HepG2 (cell line): ENCODE measurements around the gene EPB41L2. TPM values are rescaled to one million over a fixed set of nuclear protein-coding genes. Genes with fewer than 3 reads are reported as not detected.

Experiments used
- MEIS1 ChIP-seq: sonication (generic); formaldehyde crosslinking; IDR thresholded peaks from 2 replicates; pipeline ENCODE4 v1.9.0; 2021; ENCODE audit warnings: mild to moderate bottlenecking, missing genetic modification reagents, moderate library complexity, borderline replicate concordance
- PAWR ChIP-seq: sonication (generic); formaldehyde crosslinking; IDR thresholded peaks from 2 replicates; pipeline ENCODE4 v1.4.0; 2020; ENCODE audit warnings: missing genetic modification reagents, mild to moderate bottlenecking, borderline replicate concordance
- POLR2A ChIP-seq, 2 experiments: IDR thresholded peaks; 2 replicates each; pipeline ENCODE4 v1.6.1; 2011; ENCODE audit warnings: low read depth in 2 of 2, low read length in 2 of 2, mild to moderate bottlenecking in 1 of 2, moderate library complexity in 1 of 2; ENCODE audit not compliant: insufficient read depth in 1 of 2
- RERE ChIP-seq: IDR thresholded peaks from 2 replicates; pipeline ENCODE4 v1.6.1; 2016; ENCODE audit warnings: low read depth, missing genetic modification reagents, missing compliant biosample characterization
- TCF12 ChIP-seq, 2 experiments: fragments of 450-650 bp in 1 of 2; sonication (generic) in 1 of 2; formaldehyde crosslinking in 1 of 2; IDR thresholded peaks; 2 replicates each; pipeline versions ENCODE4 v1.6.1 to v1.8.0; 2017 to 2022; ENCODE audit warnings: antibody characterized with exemption in 1 of 2, mild to moderate bottlenecking in 1 of 2, missing genetic modification reagents in 1 of 2, moderate library complexity in 1 of 2
- ZBTB37 ChIP-seq: sonication (generic); formaldehyde crosslinking; IDR thresholded peaks from 2 replicates; pipeline ENCODE4 v1.4.0; 2020; ENCODE audit warnings: mild to moderate bottlenecking, missing genetic modification reagents
- ZHX2 ChIP-seq, 2 experiments: sonication (generic) in 1 of 2; formaldehyde crosslinking in 1 of 2; IDR thresholded peaks; 2 replicates each; pipeline versions ENCODE4 v1.6.1 to v1.9.0; 2014 to 2022; ENCODE audit warnings: antibody characterized with exemption in 1 of 2, borderline replicate concordance in 1 of 2, inconsistent platforms in 1 of 2, low read depth in 1 of 2, missing genetic modification reagents in 1 of 2
- ZKSCAN8 ChIP-seq: IDR thresholded peaks from 2 replicates; pipeline ENCODE4 v1.6.1; 2016; ENCODE audit warnings: borderline replicate concordance, missing genetic modification reagents, missing compliant biosample characterization
- ZNF124 ChIP-seq: sonication (generic); formaldehyde crosslinking; IDR thresholded peaks from 2 replicates; pipeline ENCODE4 v1.4.0; 2020; ENCODE audit warnings: missing genetic modification reagents
- ZNF724P ChIP-seq: sonication (generic); formaldehyde crosslinking; IDR thresholded peaks from 2 replicates; pipeline ENCODE4 v1.8.0; 2022; ENCODE audit warnings: missing genetic modification reagents, borderline replicate concordance
- polyA plus RNA-seq, 8 experiments: library from polyadenylated mRNA; depleted of rRNA in 3 of 8; stranded (reverse) in 7 of 8; unstranded in 1 of 8; fragments of >200 nt; fragmentation: Illumina TruSeq in 4 of 8; extraction: Trizol in 4 of 8; gene quantifications; 2 replicates each; pipeline versions ENCODE4 v1.2.1 to v1.2.3, GENCODE V29; 2011 to 2016; ENCODE audit warnings: low read depth in 4 of 8, missing spikeins in 1 of 8, mixed read lengths in 1 of 8; ENCODE audit not compliant: insufficient read depth in 1 of 8
- total RNA-seq, 5 experiments: library from RNA; depleted of rRNA; stranded (reverse); fragments of >200 nt; fragmentation: Illumina TruSeq; extraction: Trizol; gene quantifications; 2 replicates each; pipeline ENCODE4 v1.2.3, GENCODE V29; 2016; ENCODE audit warnings: low read depth in 1 of 5
- TF ChIP-seq, protein P1 (sequence below): sonication (generic); formaldehyde crosslinking; IDR thresholded peaks from 2 replicates; pipeline ENCODE4 v1.4.0; 2020; ENCODE audit warnings: missing genetic modification reagents
- TF ChIP-seq, protein P2 (sequence below): IDR thresholded peaks from 2 replicates; pipeline ENCODE4 v1.6.1; 2016

EPB41L2 gene
- total and polyA plus RNA-seq, 2 of the 13 experiments (the other 11 are each of a cell fraction or from before 2014, with no cell fraction given), result 41.7 to 56.4 TPM

- TF ChIP-seq ZKSCAN8 (peak; percentile 58; the same call in 1 of the 2 replicates), TCF12 (IDR thresholded peaks at IDR 0.05) (no peak), TCF12 (CRISPR knock-in tag; IDR thresholded peaks at IDR 0.05) (no peak), POLR2A (IDR thresholded peaks at IDR 0.05; ENCODE audit: insufficient read depth in 1 of 2, low read depth in 2 of 2, low read length in 2 of 2) (no peak), PAWR (no peak), ZBTB37 (CRISPR knock-in tag) (no peak), ZHX2 (IDR thresholded peaks at IDR 0.05; ENCODE audit: low read depth) (no peak), ZHX2 (CRISPR knock-in tag; IDR thresholded peaks at IDR 0.05; ENCODE audit: borderline replicate concordance) (no peak), MEIS1 (CRISPR knock-in tag) (no peak; the same call in 1 of the 2 replicates), ZNF124 (CRISPR knock-in tag) (peak; percentile 88; the same call in 1 of the 2 replicates), RERE (CRISPR knock-in tag) (peak; percentile 69; the same call in 1 of the 2 replicates), ZNF724P (CRISPR knock-in tag) (no peak)
- TF ChIP-seq, protein P1, sequence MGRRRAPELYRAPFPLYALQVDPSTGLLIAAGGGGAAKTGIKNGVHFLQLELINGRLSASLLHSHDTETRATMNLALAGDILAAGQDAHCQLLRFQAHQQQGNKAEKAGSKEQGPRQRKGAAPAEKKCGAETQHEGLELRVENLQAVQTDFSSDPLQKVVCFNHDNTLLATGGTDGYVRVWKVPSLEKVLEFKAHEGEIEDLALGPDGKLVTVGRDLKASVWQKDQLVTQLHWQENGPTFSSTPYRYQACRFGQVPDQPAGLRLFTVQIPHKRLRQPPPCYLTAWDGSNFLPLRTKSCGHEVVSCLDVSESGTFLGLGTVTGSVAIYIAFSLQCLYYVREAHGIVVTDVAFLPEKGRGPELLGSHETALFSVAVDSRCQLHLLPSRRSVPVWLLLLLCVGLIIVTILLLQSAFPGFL (CRISPR knock-in tag), result no peak
- TF ChIP-seq, protein P2, sequence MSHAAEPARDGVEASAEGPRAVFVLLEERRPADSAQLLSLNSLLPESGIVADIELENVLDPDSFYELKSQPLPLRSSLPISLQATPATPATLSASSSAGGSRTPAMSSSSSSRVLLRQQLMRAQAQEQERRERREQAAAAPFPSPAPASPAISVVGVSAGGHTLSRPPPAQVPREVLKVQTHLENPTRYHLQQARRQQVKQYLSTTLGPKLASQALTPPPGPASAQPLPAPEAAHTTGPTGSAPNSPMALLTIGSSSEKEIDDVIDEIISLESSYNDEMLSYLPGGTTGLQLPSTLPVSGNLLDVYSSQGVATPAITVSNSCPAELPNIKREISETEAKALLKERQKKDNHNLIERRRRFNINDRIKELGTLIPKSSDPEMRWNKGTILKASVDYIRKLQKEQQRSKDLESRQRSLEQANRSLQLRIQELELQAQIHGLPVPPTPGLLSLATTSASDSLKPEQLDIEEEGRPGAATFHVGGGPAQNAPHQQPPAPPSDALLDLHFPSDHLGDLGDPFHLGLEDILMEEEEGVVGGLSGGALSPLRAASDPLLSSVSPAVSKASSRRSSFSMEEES (CRISPR knock-in tag), result 0 out of 2 replicates have a peak, but pooled peaks have one; percentile 34
Measured at GRCh38 chr6:130853555-130854183, 209.4 kb downstream of the EPB41L2 start (continued).
